B cell (primary cell): ENCODE data around the gene ADCY3. TPM values are rescaled to one million over a fixed set of nuclear protein-coding genes. Genes with fewer than 3 reads are reported as not detected.

Source experiments
- ATAC-seq: fragments of 200-7000 bp; cut with Tn5 transposase; one replicate; pipeline ENCODE4 v1.10.0; 2021; ENCODE audit warnings: low read depth, mild to moderate bottlenecking, moderate number of reproducible peaks, moderate library complexity
- CTCF ChIA-PET: fragments of 350-600 bp; sonication (Branson Sonifier 250); formaldehyde crosslinking; loops from one replicate; lab custom pipeline; 2021; ENCODE audit warnings: antibody characterized with exemption, inconsistent platforms; lab: Charles Lee
- POLR2A ChIA-PET: fragments of 350-600 bp; sonication (Branson Sonifier 250); formaldehyde crosslinking; loops from one replicate; lab custom pipeline; 2021; ENCODE audit warnings: antibody characterized with exemption; lab: Charles Lee
- DNase-seq: peaks from one replicate; pipeline ENCODE4 v3.0.0; 2013
- H2AFZ ChIP-seq: 2 replicates; pipeline ENCODE4 v1.6.1; 2012; ENCODE audit warnings: mild to moderate bottlenecking, low read depth, low read length; ENCODE audit not compliant: insufficient read depth, poor library complexity, severe bottlenecking
- H3K27ac ChIP-seq, 2 donors: 1 replicate in 1 of 2; 2 replicates in 1 of 2; pipeline ENCODE4 v1.5.1; 2012 to 2013; ENCODE audit warnings: low read length in 2 of 2, mild to moderate bottlenecking in 2 of 2, moderate library complexity in 1 of 2
- H3K27me3 ChIP-seq, 4 experiments: fragments of 200-600 bp in 1 of 4; sonication (generic) in 1 of 4; replicated peaks in 1 of 4; 1 replicate in 2 of 4; 2 replicates in 2 of 4; pipeline versions ENCODE4 v1.6.1 to v1.7.0; 2013 to 2016; ENCODE audit warnings: low read length in 3 of 4, mild to moderate bottlenecking in 2 of 4, mixed read lengths in 1 of 4, moderate library complexity in 1 of 4; ENCODE audit not compliant: insufficient read depth in 4 of 4, control insufficient read depth in 3 of 4; ENCODE audit errors: control extremely low read depth in 1 of 4
- H3K36me3 ChIP-seq, 2 experiments: replicated peaks in 1 of 2; 1 replicate in 1 of 2; 2 replicates in 1 of 2; pipeline versions ENCODE4 v1.6.1 to v1.7.1; 2013; ENCODE audit warnings: low read length in 1 of 2; ENCODE audit not compliant: insufficient read depth in 2 of 2, control insufficient read depth in 1 of 2; ENCODE audit errors: control extremely low read depth in 1 of 2, extremely low read depth in 1 of 2
- H3K4me1 ChIP-seq, 2 donors: fragments of 200-600 bp in 1 of 2; sonication (generic) in 1 of 2; 1 replicate in 1 of 2; 2 replicates in 1 of 2; pipeline versions ENCODE4 v1.5.1 to v1.6.1; 2013 to 2017; ENCODE audit warnings: low read length in 2 of 2; ENCODE audit not compliant: control insufficient read depth in 2 of 2, insufficient read depth in 2 of 2
- H3K4me2 ChIP-seq: replicated peaks from 2 replicates; pipeline ENCODE3; 2012; ENCODE audit warnings: mild to moderate bottlenecking, low read depth, low read length; ENCODE audit not compliant: poor library complexity, severe bottlenecking
- H3K4me3 ChIP-seq, 5 experiments: fragments of 200-600 bp in 1 of 5; sonication (generic) in 1 of 5; 1 replicate in 3 of 5; 2 replicates in 2 of 5; pipeline versions ENCODE4 v1.5.1 to v1.7.0; 2011 to 2016; ENCODE audit warnings: low read length in 4 of 5, mild to moderate bottlenecking in 4 of 5, low read depth in 2 of 5, control low read depth in 1 of 5, moderate library complexity in 1 of 5; ENCODE audit not compliant: insufficient read depth in 1 of 5; ENCODE audit errors: control extremely low read depth in 1 of 5, extremely low read depth in 1 of 5
- H3K79me2 ChIP-seq: fragments of 200-600 bp; sonication (generic); one replicate; pipeline ENCODE4 v1.6.0; 2016; ENCODE audit warnings: low read length; ENCODE audit not compliant: control insufficient read depth, insufficient read depth
- H3K9ac ChIP-seq: fragments of 200-600 bp; sonication (generic); 2 replicates; pipeline ENCODE4 v1.6.1; 2017; ENCODE audit warnings: mild to moderate bottlenecking, low read length, moderate library complexity
- H3K9me3 ChIP-seq, 3 donors: one replicate each; pipeline versions ENCODE4 v1.6.1 to v1.7.1; 2013; ENCODE audit warnings: low read length in 2 of 3; ENCODE audit not compliant: control insufficient read depth in 2 of 3, insufficient read depth in 1 of 3; ENCODE audit errors: control extremely low read depth in 1 of 3
- H4K20me1 ChIP-seq: 2 replicates; pipeline ENCODE4 v1.6.0; 2012; ENCODE audit warnings: mild to moderate bottlenecking, low read length; ENCODE audit not compliant: insufficient read depth, control insufficient read depth, poor library complexity, severe bottlenecking
- H3K27ac Mint-ChIP-seq: one replicate; pipeline ENCODE4 v1.8.0; 2021; ENCODE audit warnings: mixed read lengths
- H3K27me3 Mint-ChIP-seq: one replicate; pipeline ENCODE4 v1.8.0; 2021; ENCODE audit warnings: mixed read lengths
- H3K4me1 Mint-ChIP-seq: one replicate; pipeline ENCODE4 v1.8.0; 2021; ENCODE audit warnings: mixed read lengths
- H3K4me3 Mint-ChIP-seq: one replicate; pipeline ENCODE4 v1.8.0; 2021; ENCODE audit warnings: mixed read lengths
- H3K9me3 Mint-ChIP-seq: one replicate; pipeline ENCODE4 v1.8.0; 2022; ENCODE audit warnings: mixed read lengths; ENCODE audit not compliant: insufficient read depth
- CTCF ChIP-seq: fragments of 200-600 bp; IDR thresholded peaks from one replicate; pipeline ENCODE4 v1.8.0; 2022; ENCODE audit warnings: antibody characterized with exemption, mild to moderate bottlenecking
- EZH2 ChIP-seq: IDR thresholded peaks from 2 replicates; pipeline ENCODE4 v1.6.1; 2012; ENCODE audit warnings: borderline replicate concordance, low read depth, mild to moderate bottlenecking, moderate library complexity, low read length; ENCODE audit not compliant: insufficient read depth, poor library complexity, severe bottlenecking
- WGBS: methylation state at CpG from one replicate; pipeline ENCODE4 v1.1.5; 2013; ENCODE audit warnings: missing lambda C conversion rate; ENCODE audit not compliant: insufficient coverage; 5-methylcytosine and 5-hydroxymethylcytosine counted together
- intact Hi-C: fragments of 100-400 bp; cut with micrococcal nuclease; formaldehyde crosslinking; loops from one replicate; pipeline ENCODE4 v1.10.0; 2022
- polyA plus RNA-seq: library from polyadenylated mRNA; depleted of rRNA; stranded (reverse); fragments of >200 nt; gene quantifications from 2 replicates; pipeline ENCODE4 v1.2.3, GENCODE V29; 2012
- total RNA-seq, 2 donors: library from RNA; stranded (reverse); fragments of 120-200 nt in 1 of 2; gene quantifications; 1 replicate in 1 of 2; 2 replicates in 1 of 2; pipeline versions ENCODE4 v1.2.3 to v1.2.4, GENCODE V29; 2013 to 2022

ADCY3 gene
- total and polyA plus RNA-seq, 2 donors (not counting 1 experiment from before 2014, with no cell fraction given) = 48.4 to 73.0 TPM

- H3K27ac ChIP-seq = no peak overlapping the region
- H3K4me1 ChIP-seq = no peaks in the 10 kb centered on the region
- Mint-ChIP-seq H3K4me1 (no peaks in the 10 kb centered on the region), H3K27me3 (no peaks in the 10 kb centered on the region), H3K4me3 (no peak overlapping the region), H3K27ac (no peak overlapping the region), H3K9me3 (no peaks in the 10 kb centered on the region)
- 100% methylated on average over 2 of the region's 3 CpGs for WGBS
- CTCF ChIA-PET = no interaction called here
- DNase-seq = no peak
- H3K9me3 ChIP-seq = peaks cover 0 to 5% (median 0%) of the 10 kb centered on the region in 3 donors
- H3K27me3 ChIP-seq = no peaks in the 10 kb centered on the region
- no peak overlapping the region for H3K4me3 ChIP-seq
- H4K20me1 ChIP-seq = no peaks in the 10 kb centered on the region
- no peak overlapping the region for H2AFZ ChIP-seq
- intact Hi-C loops = no loop called here
- TF ChIP-seq CTCF (no peak), EZH2 (no peak)
- H3K4me2 ChIP-seq = no peak overlapping the region
- POLR2A ChIA-PET = no interaction called here
- H3K36me3 ChIP-seq = no peaks in the 10 kb centered on the region
- H3K9ac ChIP-seq = no peak overlapping the region
- no peaks in the 10 kb centered on the region for H3K79me2 ChIP-seq
- no peak for ATAC-seq
These were observed 9.8 kb downstream of the ADCY3 start for GRCh38 chr2:24910245-24910644.

- intact Hi-C loops = no loop called here
- no peaks in the 10 kb centered on the region for H3K4me1 Mint-ChIP-seq
- POLR2A ChIA-PET = no interaction called here
- Histone ChIP-seq H2AFZ (no peak overlapping the region), H3K9me3 (peaks cover 0 to 5% (median 0%) of the 10 kb centered on the region in 3 donors), H3K27me3 (no peaks in the 10 kb centered on the region), H3K4me1 (no peaks in the 10 kb centered on the region), H3K79me2 (no peaks in the 10 kb centered on the region), H3K9ac (no peak overlapping the region), H3K4me3 (no peak overlapping the region), H3K4me2 (no peak overlapping the region), H3K36me3 (no peaks in the 10 kb centered on the region), H4K20me1 (no peaks in the 10 kb centered on the region), H3K27ac (no peak overlapping the region)
- no peaks in the 10 kb centered on the region for H3K27me3 Mint-ChIP-seq
- WGBS = 94% methylated on average over 5 of the region's 5 CpGs
- no peak for ATAC-seq
- no peak overlapping the region for H3K4me3 Mint-ChIP-seq
- H3K27ac Mint-ChIP-seq = no peak overlapping the region
- no peak for DNase-seq
- CTCF ChIA-PET = no interaction called here
- TF ChIP-seq EZH2 = no peak
- TF ChIP-seq CTCF = no peak
- no peaks in the 10 kb centered on the region for H3K9me3 Mint-ChIP-seq
These were observed 10.4 kb downstream of the ADCY3 start for GRCh38 chr2:24909555-24910177.
